Measurements from ENCODE around the gene NLRP6. TPM values are rescaled to one million over a fixed set of nuclear protein-coding genes. Genes with fewer than 3 reads are reported as not detected.
A peak's percentile ranks its signal among the peaks of the same experiment; 100 is the strongest.
"Not testable (repeated sequence)": the region's sequence is repeated elsewhere in the genome, so short reads cannot be mapped to it uniquely, and the experiment has no call there.

The NLRP6 gene
- polyA plus RNA-seq, 3 donors, result 0.10 to 0.51 (median 0.24) TPM

- TF ChIP-seq CTCF (IDR thresholded peaks at IDR 0.05), result no peak
- peak overlapping the region; percentile 42 to 99 (median 87) for H3K27ac Mint-ChIP-seq
- no peak overlapping the region for H2AFZ ChIP-seq (ENCODE audit: insufficient read depth, low read depth, low read length, poor library complexity, severe bottlenecking)
- no peaks in the 10 kb centered on the region for H3K36me3 ChIP-seq (replicated peaks in 1 of 2; ENCODE audit: control insufficient read depth in 1 of 2, insufficient read depth in 2 of 2, low read length in 2 of 2)
- peak in 1 of 3 donors; percentile 59 for DNase-seq
- H3K9me3 ChIP-seq (replicated peaks in 1 of 2; ENCODE audit: control insufficient read depth in 1 of 2, insufficient read depth in 1 of 2, low read length in 2 of 2), result peaks cover 0 to 5% of the 10 kb centered on the region in 2 donors
- H3K4me1 ChIP-seq (ENCODE audit: control insufficient read depth in 1 of 2, insufficient read depth in 2 of 2, low read length in 2 of 2), result peaks cover 37% of the 10 kb centered on the region in 2 donors
- H3K36me3 Mint-ChIP-seq, result peaks cover 0 to 2% of the 10 kb centered on the region in 2 donors
- peak overlapping the region in 1 of 2 donors; percentile 36 for H3K27ac ChIP-seq (ENCODE audit: low read depth in 1 of 2, low read length in 2 of 2)
- intact Hi-C loops (cut with micrococcal nuclease), result loop anchor here in 1 of 2 donors (5.0 kb wide), 2 partner anchors 40 to 60 kb away; partner anchors contain the start of genes BET1L, IFITM2 and RIC8A
- peaks cover 35% of the 10 kb centered on the region for H3K4me1 Mint-ChIP-seq
- no peaks in the 10 kb centered on the region for H4K20me1 ChIP-seq (ENCODE audit: insufficient read depth, low read length)
- 80% methylated on average over 1 of the region's 13 CpGs for WGBS (ENCODE audit: insufficient coverage)
- H3K9me3 Mint-ChIP-seq, result peaks cover 0 to 8% (median 4%) of the 10 kb centered on the region in 7 donors
- H3K9ac ChIP-seq (ENCODE audit: insufficient read depth, low read length, poor library complexity, severe bottlenecking), result no peak overlapping the region
- peak overlapping the region; percentile 48 to 50 for H3K4me3 Mint-ChIP-seq
- H3K79me2 ChIP-seq (ENCODE audit: insufficient read depth, low read length), result no peaks in the 10 kb centered on the region
- H3K27me3 ChIP-seq (ENCODE audit: control insufficient read depth in 2 of 2, insufficient read depth in 2 of 2, low read length in 2 of 2), result no peaks in the 10 kb centered on the region
- H3K27me3 Mint-ChIP-seq (ENCODE audit: low read depth in 3 of 3), result peaks cover 0 to 9% (median 2%) of the 10 kb centered on the region in 3 donors
- no peak overlapping the region for H3K4me2 ChIP-seq (replicated peaks; ENCODE audit: extremely low read depth, low read length, poor library complexity, severe bottlenecking)
- no peak overlapping the region for H3K4me3 ChIP-seq (replicated peaks in 1 of 3; ENCODE audit: low read depth in 2 of 3, low read length in 3 of 3)
These were observed 11.3 kb upstream of the NLRP6 start for GRCh38 chr11:266676-267439.

- Mint-ChIP-seq H3K4me3 (peak overlapping the region; percentile 84 to 99), H3K27ac (peak overlapping the region; percentile 97 to 100 (median 99)), H3K27me3 (ENCODE audit: low read depth in 3 of 3) (peaks cover 0 to 9% (median 2%) of the 10 kb centered on the region in 3 donors), H3K36me3 (peaks cover 0 to 2% of the 10 kb centered on the region in 2 donors), H3K4me1 (peaks cover 35% of the 10 kb centered on the region), H3K9me3 (peaks cover 0 to 8% (median 4%) of the 10 kb centered on the region in 7 donors)
- 7% methylated on average over 14 of the region's 18 CpGs for WGBS (ENCODE audit: insufficient coverage)
- Histone ChIP-seq H3K9me3 (replicated peaks in 1 of 2; ENCODE audit: control insufficient read depth in 1 of 2, insufficient read depth in 1 of 2, low read length in 2 of 2) (peaks cover 0 to 5% of the 10 kb centered on the region in 2 donors), H3K27me3 (ENCODE audit: control insufficient read depth in 2 of 2, insufficient read depth in 2 of 2, low read length in 2 of 2) (no peaks in the 10 kb centered on the region), H3K4me2 (replicated peaks; ENCODE audit: extremely low read depth, low read length, poor library complexity, severe bottlenecking) (peak overlapping the region; percentile 81), H3K79me2 (ENCODE audit: insufficient read depth, low read length) (no peaks in the 10 kb centered on the region), H3K36me3 (replicated peaks in 1 of 2; ENCODE audit: control insufficient read depth in 1 of 2, insufficient read depth in 2 of 2, low read length in 2 of 2) (no peaks in the 10 kb centered on the region), H4K20me1 (ENCODE audit: insufficient read depth, low read length) (no peaks in the 10 kb centered on the region), H3K27ac (ENCODE audit: low read depth in 1 of 2, low read length in 2 of 2) (peak overlapping the region; percentile 99 to 100), H3K9ac (ENCODE audit: insufficient read depth, low read length, poor library complexity, severe bottlenecking) (peak overlapping the region; percentile 87), H3K4me1 (ENCODE audit: control insufficient read depth in 1 of 2, insufficient read depth in 2 of 2, low read length in 2 of 2) (peaks cover 37% of the 10 kb centered on the region in 2 donors), H2AFZ (ENCODE audit: insufficient read depth, low read depth, low read length, poor library complexity, severe bottlenecking) (peak overlapping the region; percentile 68), H3K4me3 (replicated peaks in 1 of 3; ENCODE audit: low read depth in 2 of 3, low read length in 3 of 3) (peak overlapping the region; percentile 30 to 77 (median 55))
- no peak for TF ChIP-seq CTCF (IDR thresholded peaks at IDR 0.05)
- DNase-seq, result peak; percentile 63 to 79 (median 77)
- intact Hi-C loops (cut with micrococcal nuclease), result loop anchor here in 1 of 2 donors (5.0 kb wide), 2 partner anchors 40 to 60 kb away; partner anchors contain the start of genes BET1L, IFITM2 and RIC8A
These were observed 10.7 kb upstream of the NLRP6 start for GRCh38 chr11:267491-267994.

GRCh38 chr11:268716-269145 lies 9.5 kb upstream of the NLRP6 start:
- Histone ChIP-seq H3K27ac (ENCODE audit: low read depth in 1 of 2, low read length in 2 of 2) (peak overlapping the region; percentile 99 to 100), H2AFZ (ENCODE audit: insufficient read depth, low read depth, low read length, poor library complexity, severe bottlenecking) (peak overlapping the region; percentile 3), H3K4me1 (ENCODE audit: control insufficient read depth in 1 of 2, insufficient read depth in 2 of 2, low read length in 2 of 2) (peaks cover 37% of the 10 kb centered on the region in 2 donors), H3K4me3 (replicated peaks in 1 of 3; ENCODE audit: low read depth in 2 of 3, low read length in 3 of 3) (peak overlapping the region; percentile 47 to 77 (median 55)), H3K4me2 (replicated peaks; ENCODE audit: extremely low read depth, low read length, poor library complexity, severe bottlenecking) (peak overlapping the region; percentile 81), H3K9ac (ENCODE audit: insufficient read depth, low read length, poor library complexity, severe bottlenecking) (peak overlapping the region; percentile 87)
- H4K20me1 ChIP-seq (ENCODE audit: insufficient read depth, low read length); H3K9me3 ChIP-seq (replicated peaks in 1 of 2; ENCODE audit: control insufficient read depth in 1 of 2, insufficient read depth in 1 of 2, low read length in 2 of 2); H3K9me3 Mint-ChIP-seq; H3K36me3 ChIP-seq (replicated peaks in 1 of 2; ENCODE audit: control insufficient read depth in 1 of 2, insufficient read depth in 2 of 2, low read length in 2 of 2); H3K36me3 Mint-ChIP-seq; H3K27me3 Mint-ChIP-seq (ENCODE audit: low read depth in 3 of 3); H3K27me3 ChIP-seq (ENCODE audit: control insufficient read depth in 2 of 2, insufficient read depth in 2 of 2, low read length in 2 of 2); H3K79me2 ChIP-seq (ENCODE audit: insufficient read depth, low read length): not testable (repeated sequence)
- DNase-seq, result peak; percentile 76 to 87 (median 79)
- H3K27ac Mint-ChIP-seq, result peak overlapping the region; percentile 97 to 100 (median 99)
- WGBS (ENCODE audit: insufficient coverage), result 34% methylated on average over 10 of the region's 16 CpGs
- peak overlapping the region; percentile 84 to 99 for H3K4me3 Mint-ChIP-seq
- intact Hi-C loops (cut with micrococcal nuclease), result loop anchor here (2.0 to 5.0 kb wide), 4 partner anchors 32 to 236 kb away; partner anchors contain the start of genes PSMD13 (in 2 of the 2), SIRT3 (in 2 of the 2), BET1L (in 1 of the 2) and IFITM2 (in 1 of the 2)
- peaks cover 35% of the 10 kb centered on the region for H3K4me1 Mint-ChIP-seq

All from CD14-positive monocyte (primary cell).